HG03135 (cell line): ENCODE data around the gene SYT7.

Experiments used
- ATAC-seq: cut with Tn5 transposase; IDR thresholded peaks from one replicate; pipeline ENCODE4 v1.9.1; 2021; ENCODE audit warnings: mild to moderate bottlenecking, moderate library complexity; ENCODE audit not compliant: unreplicated experiment

The SYT7 gene

GRCh38 chr11:61503135-61503770, 77.6 kb downstream of the SYT7 start:
- ATAC-seq, result no peak

GRCh38 chr11:61502522-61502921, 78.4 kb downstream of the SYT7 start:
- ATAC-seq, result no peak

GRCh38 chr11:61499816-61500491, 80.9 kb downstream of the SYT7 start:
- ATAC-seq, result no peak

- no peak for ATAC-seq
These were observed 82.0 kb downstream of the SYT7 start for GRCh38 chr11:61498767-61499341.

GRCh38 chr11:61497876-61498275, 83.0 kb downstream of the SYT7 start:
- ATAC-seq, result no peak

GRCh38 chr11:61497473-61497872, 83.4 kb downstream of the SYT7 start:
- ATAC-seq, result no peak

GRCh38 chr11:61496602-61497400, 84.1 kb downstream of the SYT7 start:
- ATAC-seq, result no peak

- ATAC-seq, result no peak
These were observed 84.9 kb downstream of the SYT7 start for GRCh38 chr11:61495801-61496601.

- ATAC-seq, result no peak
These were observed 86.4 kb downstream of the SYT7 start for GRCh38 chr11:61494381-61494961.

GRCh38 chr11:61491736-61492395, 89.0 kb downstream of the SYT7 start:
- ATAC-seq, result no peak

- no peak for ATAC-seq
These were observed 90.8 kb downstream of the SYT7 start for GRCh38 chr11:61489833-61490721.

- ATAC-seq, result no peak
These were observed 92.1 kb downstream of the SYT7 start for GRCh38 chr11:61488651-61489291.

GRCh38 chr11:61487342-61488025, 93.4 kb downstream of the SYT7 start:
- ATAC-seq, result no peak

- ATAC-seq, result no peak
These were observed 94.1 kb downstream of the SYT7 start for GRCh38 chr11:61486779-61487178.

GRCh38 chr11:61486011-61486620, 94.8 kb downstream of the SYT7 start:
- ATAC-seq, result no peak

GRCh38 chr11:61485080-61485479, 95.8 kb downstream of the SYT7 start:
- ATAC-seq, result no peak

GRCh38 chr11:61484541-61484940, 96.3 kb downstream of the SYT7 start:
- ATAC-seq, result no peak
